ENCODE results near the gene NPTXR. TPM values are rescaled to one million over a fixed set of nuclear protein-coding genes. Genes with fewer than 3 reads are reported as not detected.

NPTXR gene
- total RNA-seq, 1 donor from 2014 or later = 0.13 TPM

DNA sequence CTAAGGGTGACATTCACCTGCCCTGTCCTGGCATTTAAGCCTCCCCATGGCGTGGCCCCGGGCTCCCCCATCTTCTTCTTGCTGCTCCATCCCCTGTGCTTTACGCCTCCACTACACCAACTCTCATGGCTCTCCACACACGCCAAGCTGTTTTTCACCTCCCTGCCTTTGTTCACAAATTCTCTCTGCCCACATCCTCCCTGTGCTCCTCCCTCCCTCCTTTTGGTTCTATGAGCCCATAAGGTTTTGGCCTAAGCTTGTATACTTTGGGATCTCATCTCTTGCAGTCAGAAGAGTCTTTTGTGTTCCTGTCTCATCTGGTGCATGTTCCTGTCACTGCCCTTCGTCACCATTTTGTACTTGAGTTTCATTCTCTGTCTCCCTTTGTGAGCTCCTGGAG, 45.3 kb downstream of the NPTXR start:
- TF ChIP-seq, protein P1, sequence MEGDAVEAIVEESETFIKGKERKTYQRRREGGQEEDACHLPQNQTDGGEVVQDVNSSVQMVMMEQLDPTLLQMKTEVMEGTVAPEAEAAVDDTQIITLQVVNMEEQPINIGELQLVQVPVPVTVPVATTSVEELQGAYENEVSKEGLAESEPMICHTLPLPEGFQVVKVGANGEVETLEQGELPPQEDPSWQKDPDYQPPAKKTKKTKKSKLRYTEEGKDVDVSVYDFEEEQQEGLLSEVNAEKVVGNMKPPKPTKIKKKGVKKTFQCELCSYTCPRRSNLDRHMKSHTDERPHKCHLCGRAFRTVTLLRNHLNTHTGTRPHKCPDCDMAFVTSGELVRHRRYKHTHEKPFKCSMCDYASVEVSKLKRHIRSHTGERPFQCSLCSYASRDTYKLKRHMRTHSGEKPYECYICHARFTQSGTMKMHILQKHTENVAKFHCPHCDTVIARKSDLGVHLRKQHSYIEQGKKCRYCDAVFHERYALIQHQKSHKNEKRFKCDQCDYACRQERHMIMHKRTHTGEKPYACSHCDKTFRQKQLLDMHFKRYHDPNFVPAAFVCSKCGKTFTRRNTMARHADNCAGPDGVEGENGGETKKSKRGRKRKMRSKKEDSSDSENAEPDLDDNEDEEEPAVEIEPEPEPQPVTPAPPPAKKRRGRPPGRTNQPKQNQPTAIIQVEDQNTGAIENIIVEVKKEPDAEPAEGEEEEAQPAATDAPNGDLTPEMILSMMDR (IDR thresholded peaks at IDR 0.05) = no peak
- Mint-ChIP-seq H3K36me3 (ENCODE audit: low read depth) (peaks cover under 1% of the 10 kb centered on the region), H3K4me3 (no peak overlapping the region), H3K27ac (no peak overlapping the region), H3K9me3 (no peaks in the 10 kb centered on the region), H3K27me3 (peaks cover 31% of the 10 kb centered on the region), H3K4me1 (peaks cover 7% of the 10 kb centered on the region)
- ATAC-seq (ENCODE audit: low read depth) (no peak), DNase-seq (no peak)
- intact Hi-C loops (cut with micrococcal nuclease) = loop anchor here (10.0 kb wide), 1 partner anchor 356 kb away; the partner anchor contains the start of gene CBX7
- ChIA-PET POLR2A (no interaction called here), CTCF (no interaction called here)

DNA sequence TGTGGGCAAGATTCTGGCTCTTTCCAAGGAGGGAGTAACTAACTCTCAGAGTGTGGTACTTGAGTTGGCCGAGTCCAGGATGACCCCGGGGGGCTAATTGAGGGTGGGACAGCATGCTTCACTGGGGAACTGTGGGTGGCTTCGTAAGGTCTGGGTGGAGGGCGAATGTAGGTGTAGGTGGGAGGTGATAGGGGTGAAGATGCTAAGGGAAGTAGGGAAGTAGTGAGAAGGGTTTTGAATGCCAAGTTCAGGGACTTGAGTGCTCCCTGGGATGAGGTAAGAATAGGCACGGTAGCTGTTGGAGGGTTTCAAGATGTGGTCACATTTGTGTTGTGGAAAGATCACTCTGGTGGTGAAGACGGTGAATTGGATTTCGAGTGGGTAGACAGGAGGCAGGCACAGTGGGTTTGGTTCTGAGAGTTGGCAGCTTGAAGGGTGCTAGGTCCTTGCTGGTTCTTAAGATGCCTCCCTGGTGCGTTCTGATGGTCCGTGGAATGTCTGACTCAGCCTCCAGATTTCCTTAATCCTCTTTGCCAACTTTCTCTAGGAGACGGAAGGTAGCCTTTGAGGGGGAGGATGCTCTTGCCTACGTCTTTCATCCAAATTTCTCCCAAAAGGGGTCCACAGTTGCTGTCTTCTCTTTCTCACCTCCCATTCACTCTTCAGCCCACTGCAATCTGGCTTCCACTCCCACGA, 47.4 kb downstream of the NPTXR start:
- DNase-seq (no peak), ATAC-seq (ENCODE audit: low read depth) (no peak)
- H3K9me3 Mint-ChIP-seq = no peaks in the 10 kb centered on the region
- TF ChIP-seq, protein P1 (IDR thresholded peaks at IDR 0.05) = no peak
- CTCF ChIA-PET = no interaction called here
- peaks cover 5% of the 10 kb centered on the region for H3K36me3 Mint-ChIP-seq (ENCODE audit: low read depth)
- intact Hi-C loops (cut with micrococcal nuclease) = loop anchor here (10.0 kb wide), 1 partner anchor 358 kb away; the partner anchor contains the start of gene CBX7
- H3K27ac Mint-ChIP-seq = no peak overlapping the region
- peaks cover 28% of the 10 kb centered on the region for H3K27me3 Mint-ChIP-seq
- H3K4me3 Mint-ChIP-seq = no peak overlapping the region
- H3K4me1 Mint-ChIP-seq = peaks cover 14% of the 10 kb centered on the region
- POLR2A ChIA-PET = no interaction called here

DNA sequence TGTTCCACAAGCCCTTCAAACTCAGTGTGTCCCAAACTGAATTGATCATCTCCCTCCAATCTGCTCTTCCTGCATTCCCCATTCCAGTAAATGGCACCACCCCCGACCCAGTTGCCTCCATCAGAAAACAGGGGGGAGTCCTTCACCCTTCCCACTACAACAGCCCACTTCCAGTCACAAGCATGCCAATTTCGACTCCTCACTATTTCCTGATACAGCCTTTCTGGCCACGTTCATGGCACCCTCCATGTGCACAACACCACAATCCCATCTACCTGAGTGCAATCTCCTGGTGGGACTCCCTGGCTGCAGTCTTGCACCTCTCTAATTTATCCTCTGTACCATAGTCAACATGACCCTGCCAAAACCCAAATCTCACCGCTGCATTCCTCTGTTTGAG, 48.3 kb downstream of the NPTXR start:
- H3K4me3 Mint-ChIP-seq = no peak overlapping the region
- peaks cover 5% of the 10 kb centered on the region for H3K36me3 Mint-ChIP-seq (ENCODE audit: low read depth)
- TF ChIP-seq, protein P1 (IDR thresholded peaks at IDR 0.05) = no peak
- peaks cover 14% of the 10 kb centered on the region for H3K4me1 Mint-ChIP-seq
- ATAC-seq (ENCODE audit: low read depth) (no peak), DNase-seq (no peak)
- H3K9me3 Mint-ChIP-seq = no peaks in the 10 kb centered on the region
- peaks cover 28% of the 10 kb centered on the region for H3K27me3 Mint-ChIP-seq
- ChIA-PET POLR2A (no interaction called here), CTCF (no interaction called here)
- H3K27ac Mint-ChIP-seq = no peak overlapping the region
- intact Hi-C loops (cut with micrococcal nuclease) = loop anchor here (10.0 kb wide), 1 partner anchor 359 kb away; the partner anchor contains the start of gene CBX7

DNA sequence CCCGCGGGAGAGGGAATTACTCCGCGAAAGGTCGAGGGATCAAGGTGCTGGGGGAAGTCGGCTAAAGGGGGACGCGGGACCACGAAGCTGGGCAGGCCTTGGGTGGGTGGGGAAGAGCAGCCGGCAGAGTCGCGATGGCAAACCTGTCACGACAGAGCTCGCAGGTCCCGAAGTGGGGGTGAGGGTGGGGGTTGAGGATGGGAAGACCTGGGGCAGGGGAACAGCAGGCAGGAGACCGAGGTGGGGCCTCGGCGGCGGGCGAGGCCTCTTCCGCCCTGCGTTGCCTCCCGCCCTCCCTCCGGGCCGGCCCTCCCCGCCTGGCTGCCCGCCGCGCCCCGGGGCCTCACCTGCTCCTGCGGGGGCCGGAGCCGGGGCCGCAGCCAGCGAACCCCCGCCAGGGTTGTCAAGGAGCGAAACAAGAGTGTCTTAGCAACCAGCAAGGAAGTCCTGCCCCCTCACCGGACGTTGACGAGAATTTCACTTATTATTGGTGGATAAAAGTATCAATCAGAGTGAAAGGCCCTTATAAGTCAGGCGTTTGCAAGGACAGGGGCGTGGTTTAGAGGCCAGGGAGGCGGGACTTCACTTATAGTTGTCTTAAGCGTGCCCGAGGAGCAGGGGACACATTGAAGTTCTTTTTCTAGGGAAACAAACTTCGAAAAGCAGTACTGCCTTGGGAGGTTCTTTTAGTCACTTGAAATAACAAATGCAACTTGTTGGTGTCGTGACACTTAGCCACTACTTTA, 49.9 kb downstream of the NPTXR start, which contains the start of gene DNAL4:
Gene DNAL4 (minus strand): TSS at position 423 of the 746 bp plus-strand sequence. CDS start 11,412 bp downstream, outside the sequence.
- Mint-ChIP-seq H3K27me3 (peaks cover 17% of the 10 kb centered on the region), H3K36me3 (ENCODE audit: low read depth) (peaks cover 5% of the 10 kb centered on the region), H3K27ac (peak within 1 kb of the TSS; percentile 87), H3K4me1 (peaks cover 14% of the 10 kb centered on the region), H3K4me3 (peak within 1 kb of the TSS; percentile 87), H3K9me3 (no peaks in the 10 kb centered on the region)
- intact Hi-C loops (cut with micrococcal nuclease) = loop anchor here (1.0 to 10.0 kb wide), 4 partner anchors 38 to 361 kb away; partner anchors contain the start of genes CBX7, GTPBP1 and NPTXR
- ChIA-PET POLR2A (no interaction called here), CTCF (interaction anchor here (1.0 kb wide), 1 partner anchor 58 kb away, joined by 3 read pairs; no protein-coding TSS in a partner anchor)
- ATAC-seq (ENCODE audit: low read depth) (peak; percentile 99), DNase-seq (peak; percentile 78)
- TF ChIP-seq, protein P1 (IDR thresholded peaks at IDR 0.05) = no peak

DNA sequence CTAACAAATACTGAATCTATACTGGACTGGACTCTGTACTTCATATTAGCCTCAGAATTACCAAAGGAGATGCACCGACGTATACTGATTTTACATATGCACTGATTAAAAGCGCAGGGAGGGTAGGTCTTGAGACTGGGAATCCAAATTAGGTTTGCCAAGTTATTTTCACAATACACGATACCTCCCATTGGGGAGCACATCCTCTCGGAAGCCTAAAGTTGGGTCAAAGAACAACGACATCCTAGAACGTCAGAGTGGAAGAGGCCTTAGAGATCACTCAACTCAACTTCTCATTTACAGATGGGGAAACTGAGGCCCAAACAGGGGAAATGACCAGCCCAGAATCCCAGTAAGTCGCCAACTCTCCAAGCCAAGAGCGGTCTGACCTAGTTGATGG, 50.5 kb downstream of the NPTXR start:
- H3K27me3 Mint-ChIP-seq = peaks cover 11% of the 10 kb centered on the region
- H3K27ac Mint-ChIP-seq = peak overlapping the region; percentile 87
- H3K4me3 Mint-ChIP-seq = peak overlapping the region; percentile 87
- DNase-seq (no peak), ATAC-seq (ENCODE audit: low read depth) (no peak)
- H3K36me3 Mint-ChIP-seq (ENCODE audit: low read depth) = peaks cover 5% of the 10 kb centered on the region
- H3K9me3 Mint-ChIP-seq = no peaks in the 10 kb centered on the region
- peaks cover 14% of the 10 kb centered on the region for H3K4me1 Mint-ChIP-seq
- TF ChIP-seq, protein P1 (IDR thresholded peaks at IDR 0.05) = no peak
- ChIA-PET CTCF (no interaction called here), POLR2A (no interaction called here)
- intact Hi-C loops (cut with micrococcal nuclease) = loop anchor here (5.0 to 10.0 kb wide), 3 partner anchors 49 to 361 kb away; partner anchors contain the start of genes CBX7, GTPBP1 and NPTXR

All from activated B cell treated with CpG ODN at 0.5 μM for 24 hours (primary cell).